AG04449 (cell line): ENCODE measurements around the gene TNFAIP2.

Experiments
- CTCF ChIA-PET: fragments of 350-600 bp; formaldehyde crosslinking; extraction: SDS; loops from one replicate; lab custom pipeline; 2021; ENCODE audit warnings: antibody characterized with exemption; lab: Yijun Ruan, JAX
- POLR2A ChIA-PET: fragments of 400-600, 350-600 bp; formaldehyde crosslinking; extraction: SDS; loops from one replicate; lab custom pipeline; 2020; ENCODE audit warnings: antibody characterized with exemption, inconsistent platforms; lab: Yijun Ruan, JAX
- DNase-seq: peaks from one replicate; pipeline ENCODE4 v3.0.0-alpha.2; 2010; ENCODE audit warnings: low read depth, low spot score
- H3K4me3 ChIP-seq: 2 replicates; pipeline ENCODE4 v1.5.1; 2011; ENCODE audit warnings: low read depth, mild to moderate bottlenecking, control low read depth, low read length
- TF ChIP-seq, protein P1 (sequence below): IDR thresholded peaks from one replicate; pipeline ENCODE4 v1.5.1; 2011; ENCODE audit warnings: mild to moderate bottlenecking, moderate library complexity, low read length, control low read depth, inconsistent platforms; ENCODE audit not compliant: insufficient read depth; ENCODE audit errors: missing control alignments

The TNFAIP2 gene

DNA sequence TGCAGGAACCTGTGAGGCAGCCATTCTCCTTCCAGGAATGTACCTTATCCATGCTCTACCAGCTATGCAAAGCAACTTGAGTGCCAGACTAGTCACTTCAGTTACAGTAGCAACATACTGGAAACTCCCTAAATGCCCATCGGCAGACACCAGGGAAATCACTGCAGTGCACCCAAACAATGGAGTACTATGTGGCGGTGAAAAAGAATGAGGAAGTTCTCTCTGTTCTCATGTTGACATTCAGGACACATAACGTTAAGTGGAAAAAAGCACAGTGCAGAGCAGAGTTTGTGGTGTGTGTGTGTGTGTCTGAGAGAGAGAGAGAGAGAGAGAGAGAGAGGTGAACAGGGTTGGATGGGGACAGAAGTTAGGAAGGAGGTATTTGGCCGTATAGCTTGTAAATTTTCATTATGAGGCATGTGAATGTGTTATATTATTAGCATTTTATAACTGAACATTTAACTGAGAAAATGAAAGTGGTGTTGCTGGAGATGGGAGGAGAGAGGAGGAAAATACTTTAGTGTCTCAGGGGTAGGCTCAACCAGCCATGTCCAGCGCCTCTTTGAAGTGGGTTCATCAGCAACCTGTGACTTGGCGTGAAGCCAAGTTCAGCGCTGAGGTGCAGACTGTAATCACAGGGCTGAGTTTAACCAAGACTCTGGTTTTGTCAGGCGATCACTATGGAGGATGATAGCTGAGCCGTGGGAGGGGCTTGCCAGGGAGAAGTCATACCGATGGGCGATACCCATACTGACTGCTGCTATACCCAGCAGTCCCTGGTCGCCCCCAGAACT is 17.3 kb downstream of the TNFAIP2 start:
- ChIA-PET POLR2A (no interaction called here), CTCF (interaction anchor here (0.8 to 5.7 kb wide), 5 partner anchors 10 to 36 kb away, joined by 3 to 42 read pairs (median 3); no protein-coding TSS in a partner anchor)
- no peak overlapping the region for H3K4me3 ChIP-seq
- DNase-seq = no peak
- TF ChIP-seq, protein P1, sequence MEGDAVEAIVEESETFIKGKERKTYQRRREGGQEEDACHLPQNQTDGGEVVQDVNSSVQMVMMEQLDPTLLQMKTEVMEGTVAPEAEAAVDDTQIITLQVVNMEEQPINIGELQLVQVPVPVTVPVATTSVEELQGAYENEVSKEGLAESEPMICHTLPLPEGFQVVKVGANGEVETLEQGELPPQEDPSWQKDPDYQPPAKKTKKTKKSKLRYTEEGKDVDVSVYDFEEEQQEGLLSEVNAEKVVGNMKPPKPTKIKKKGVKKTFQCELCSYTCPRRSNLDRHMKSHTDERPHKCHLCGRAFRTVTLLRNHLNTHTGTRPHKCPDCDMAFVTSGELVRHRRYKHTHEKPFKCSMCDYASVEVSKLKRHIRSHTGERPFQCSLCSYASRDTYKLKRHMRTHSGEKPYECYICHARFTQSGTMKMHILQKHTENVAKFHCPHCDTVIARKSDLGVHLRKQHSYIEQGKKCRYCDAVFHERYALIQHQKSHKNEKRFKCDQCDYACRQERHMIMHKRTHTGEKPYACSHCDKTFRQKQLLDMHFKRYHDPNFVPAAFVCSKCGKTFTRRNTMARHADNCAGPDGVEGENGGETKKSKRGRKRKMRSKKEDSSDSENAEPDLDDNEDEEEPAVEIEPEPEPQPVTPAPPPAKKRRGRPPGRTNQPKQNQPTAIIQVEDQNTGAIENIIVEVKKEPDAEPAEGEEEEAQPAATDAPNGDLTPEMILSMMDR = no peak

DNA sequence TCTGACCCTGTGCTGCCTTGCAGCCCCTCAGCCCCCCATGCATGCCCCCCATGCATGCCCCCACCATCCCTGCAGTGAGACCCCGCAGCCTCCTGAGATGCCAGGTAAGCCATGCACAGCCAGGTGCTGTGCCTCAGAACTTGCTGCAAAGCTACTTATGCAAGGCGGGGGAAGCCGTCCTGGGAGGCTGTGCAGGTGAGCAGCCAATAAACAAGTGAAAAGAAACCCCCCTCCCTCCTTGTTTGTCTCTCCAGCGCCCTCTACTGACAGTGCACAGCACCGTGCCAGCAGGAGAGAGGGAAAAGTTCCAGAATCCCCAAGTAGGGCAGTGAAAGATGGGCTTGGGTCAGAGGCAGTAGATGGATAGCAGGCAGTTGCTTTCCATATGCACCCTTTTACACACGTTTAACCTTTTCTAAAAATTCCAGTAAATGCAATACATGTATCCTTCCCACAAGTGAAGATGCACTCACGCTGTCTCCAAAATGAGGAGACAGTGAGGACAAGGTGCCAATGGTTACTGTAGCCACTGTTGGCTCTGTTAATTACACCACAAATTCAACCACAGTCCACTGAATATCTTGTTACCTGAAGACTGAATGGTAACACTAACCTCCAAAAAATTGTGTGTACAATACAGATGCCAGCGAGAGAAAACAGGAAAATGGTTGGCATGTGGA is 18.0 kb downstream of the TNFAIP2 start:
- POLR2A ChIA-PET = no interaction called here
- TF ChIP-seq, protein P1 = peak; percentile 62

GRCh38 chr14:103142026-103142425 is 18.8 kb downstream of the TNFAIP2 start:
- DNase-seq = no peak

More for the DNA sequence above, 18.0 kb downstream of the TNFAIP2 start:
- no peak overlapping the region for H3K4me3 ChIP-seq
- no peak for DNase-seq
- CTCF ChIA-PET = interaction anchor here (0.8 to 5.7 kb wide), 6 partner anchors 10 to 37 kb away, joined by 3 to 42 read pairs (median 4); no protein-coding TSS in a partner anchor

DNA sequence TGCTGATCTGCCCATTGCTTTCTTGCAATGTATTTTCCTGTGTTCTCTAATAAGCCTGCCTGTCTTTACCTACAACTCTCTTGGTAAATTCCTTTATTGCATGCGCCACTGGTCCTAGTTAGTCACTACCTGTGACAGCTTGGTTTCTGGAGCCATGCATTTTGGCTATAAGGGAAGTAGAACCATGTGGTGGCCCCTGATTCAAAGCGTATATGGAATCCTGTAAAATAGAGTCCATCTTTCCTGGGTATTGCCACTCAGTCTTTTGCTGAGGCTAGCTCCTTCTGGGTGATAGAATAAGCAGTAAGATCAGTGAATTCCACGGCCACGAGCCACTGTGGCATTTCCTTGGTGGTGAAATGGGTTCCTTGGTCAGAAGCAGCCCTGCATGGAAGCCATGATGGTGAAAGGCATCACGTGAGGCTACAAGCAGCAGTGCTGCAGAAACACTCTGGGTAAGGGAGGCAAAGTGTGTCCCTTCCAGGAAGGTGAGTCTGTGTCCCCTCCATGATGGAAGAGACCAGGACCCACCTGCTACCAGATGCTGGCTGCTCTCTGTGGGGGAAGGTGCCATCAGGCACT is 19.6 kb downstream of the TNFAIP2 start:
- H3K4me3 ChIP-seq = no peak overlapping the region
- ChIA-PET POLR2A (no interaction called here), CTCF (interaction anchor here (0.7 to 5.7 kb wide), 10 partner anchors 9 to 497 kb away, joined by 3 to 42 read pairs (median 4); no protein-coding TSS in a partner anchor)
- TF ChIP-seq, protein P1 = no peak
- no peak for DNase-seq

More at GRCh38 chr14:103142026-103142425, 18.8 kb downstream of the TNFAIP2 start:
- TF ChIP-seq, protein P1 = no peak
- H3K4me3 ChIP-seq = no peak overlapping the region
- CTCF ChIA-PET = interaction anchor here (0.7 to 5.7 kb wide), 10 partner anchors 10 to 497 kb away, joined by 3 to 42 read pairs (median 4); no protein-coding TSS in a partner anchor
- POLR2A ChIA-PET = no interaction called here

- TF ChIP-seq, protein P1 = no peak
- H3K4me3 ChIP-seq = no peak overlapping the region
- ChIA-PET POLR2A (no interaction called here), CTCF (interaction anchor here (0.6 to 5.7 kb wide), 3 partner anchors 12 to 39 kb away, joined by 3 to 42 read pairs (median 4); no protein-coding TSS in a partner anchor)
- DNase-seq = no peak
Measured at GRCh38 chr14:103143506-103143905, 20.2 kb downstream of the TNFAIP2 start.
